HG03457 (cell line): ENCODE results near the gene TM7SF3.

Source experiments
- ATAC-seq: cut with Tn5 transposase; IDR thresholded peaks from one replicate; pipeline ENCODE4 v1.9.1; 2021; ENCODE audit warnings: moderate number of reproducible peaks; ENCODE audit not compliant: unreplicated experiment

The TM7SF3 gene

DNA sequence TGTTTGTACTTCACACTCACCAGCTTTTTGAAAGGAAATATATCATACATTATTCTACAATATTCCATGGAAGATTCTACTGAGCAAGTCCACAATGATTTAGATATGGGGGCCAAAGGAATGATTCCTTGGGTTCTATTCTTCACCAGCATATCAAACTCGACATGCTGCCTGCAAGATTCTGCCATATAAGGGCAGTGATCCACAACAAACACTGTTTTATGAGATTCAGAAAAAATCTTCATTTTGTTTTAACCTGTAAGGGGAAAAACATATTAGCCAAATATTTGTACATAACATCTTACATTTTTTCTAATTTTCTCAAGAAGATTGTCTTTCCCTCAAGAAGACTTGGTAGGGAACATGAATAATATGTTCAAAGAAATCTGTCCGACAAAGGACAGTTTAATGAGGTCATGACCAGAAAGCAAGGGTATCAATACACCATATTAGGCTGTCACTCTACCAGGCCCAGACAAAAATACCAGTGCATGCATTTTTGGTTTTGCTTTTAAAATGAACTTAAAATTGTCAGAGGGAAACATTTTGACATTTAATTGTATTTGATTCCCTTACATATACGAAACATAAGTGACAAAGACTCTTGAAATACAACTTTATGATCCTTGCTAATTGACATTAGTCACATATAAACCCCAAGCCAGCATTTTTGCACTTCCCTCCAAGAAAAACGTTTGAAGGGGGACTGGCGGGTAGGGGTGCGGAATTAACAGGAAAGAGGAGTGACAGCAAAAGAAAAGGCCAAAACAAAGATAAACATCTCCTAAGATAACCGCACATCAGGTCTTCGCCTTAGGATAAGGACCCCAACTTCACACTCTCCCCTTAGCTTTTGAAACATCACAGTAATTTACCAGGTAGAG lies 77.4 kb downstream of the TM7SF3 start:
- no peak for ATAC-seq

- no peak for ATAC-seq
These were observed 78.4 kb downstream of the TM7SF3 start for GRCh38 chr12:26935636-26936378.

DNA sequence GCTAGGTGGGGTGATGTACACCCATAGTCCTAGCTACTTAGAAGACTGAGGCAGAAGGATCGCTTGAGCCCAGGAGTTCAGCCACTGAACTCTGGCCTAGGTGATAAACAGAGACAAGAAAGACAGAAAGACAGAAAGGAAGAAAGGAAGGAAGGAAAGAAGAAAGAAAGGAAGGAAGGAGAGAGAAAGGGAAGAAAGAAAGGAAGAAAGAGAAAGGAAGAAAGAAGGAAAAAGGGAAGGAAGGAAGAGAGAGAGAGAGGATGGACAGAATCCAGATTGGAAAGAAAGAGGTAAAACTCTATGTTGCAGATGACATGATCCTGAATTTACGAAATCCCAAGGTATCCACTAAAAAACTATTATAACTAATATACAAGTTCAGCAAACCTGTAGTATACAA lies 84.6 kb downstream of the TM7SF3 start:
- no peak for ATAC-seq

DNA sequence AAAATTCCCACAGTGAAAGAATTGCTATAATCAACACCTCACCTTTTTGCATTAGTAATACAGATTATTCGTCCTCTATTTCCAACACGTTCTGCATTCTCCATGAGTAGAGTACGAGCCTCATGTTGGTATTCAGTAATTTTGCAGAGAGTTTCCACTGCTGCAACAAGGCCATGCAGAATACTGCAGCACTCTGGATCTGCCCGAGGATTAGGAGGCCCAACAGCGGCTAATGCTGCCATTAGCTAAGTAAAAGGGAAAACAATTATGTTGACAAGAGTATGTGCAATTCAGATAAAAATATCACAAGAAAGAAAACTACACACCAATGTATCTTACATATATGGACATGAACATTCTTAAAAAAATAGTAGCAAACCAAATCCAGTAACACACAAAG lies 85.5 kb downstream of the TM7SF3 start:
- ATAC-seq, result no peak
